ENCODE results near the gene CD1E.
"Not testable (repeated sequence)": the region's sequence is repeated elsewhere in the genome, so short reads cannot be mapped to it uniquely, and the experiment has no call there.

The CD1E gene

GRCh38 chr1:158366783-158367182 lies 13.1 kb downstream of the CD1E start:
- DNase-seq: no peak

DNA sequence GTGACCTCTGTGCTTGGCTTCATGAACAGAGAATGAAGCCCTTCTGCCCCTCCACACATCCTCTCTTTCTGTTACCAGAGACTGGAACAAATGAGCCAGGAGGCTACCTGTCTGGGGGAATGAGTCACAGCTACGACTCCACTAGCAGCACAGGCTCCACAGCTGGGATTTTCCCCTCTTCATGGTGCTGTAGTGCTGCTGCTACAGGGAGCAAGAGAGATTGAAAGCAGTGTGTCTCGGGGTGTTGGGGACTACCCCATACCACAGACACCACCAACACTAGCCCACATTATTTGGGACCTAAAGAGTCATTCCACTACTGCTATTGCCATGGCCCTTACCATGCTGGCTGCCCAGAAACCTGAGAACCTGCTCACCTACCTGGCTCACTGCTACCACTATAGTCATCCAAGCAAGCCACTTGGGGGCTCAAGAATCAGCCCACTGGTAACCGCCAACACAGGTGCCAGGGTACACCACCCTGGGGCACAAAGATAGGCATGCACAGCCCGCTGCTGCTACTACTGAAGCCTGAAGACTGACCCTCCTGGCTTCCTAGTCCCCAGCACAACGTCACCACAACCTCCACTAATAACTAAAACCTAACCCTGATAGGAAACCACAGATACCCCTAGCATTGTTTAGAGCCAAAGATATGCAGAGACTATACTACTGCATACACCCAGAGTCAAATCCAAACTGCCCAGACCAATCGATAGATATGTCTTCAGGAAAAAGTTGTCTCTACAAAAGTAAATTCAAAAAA lies 17.7 kb downstream of the CD1E start:
- no peak for DNase-seq

DNA sequence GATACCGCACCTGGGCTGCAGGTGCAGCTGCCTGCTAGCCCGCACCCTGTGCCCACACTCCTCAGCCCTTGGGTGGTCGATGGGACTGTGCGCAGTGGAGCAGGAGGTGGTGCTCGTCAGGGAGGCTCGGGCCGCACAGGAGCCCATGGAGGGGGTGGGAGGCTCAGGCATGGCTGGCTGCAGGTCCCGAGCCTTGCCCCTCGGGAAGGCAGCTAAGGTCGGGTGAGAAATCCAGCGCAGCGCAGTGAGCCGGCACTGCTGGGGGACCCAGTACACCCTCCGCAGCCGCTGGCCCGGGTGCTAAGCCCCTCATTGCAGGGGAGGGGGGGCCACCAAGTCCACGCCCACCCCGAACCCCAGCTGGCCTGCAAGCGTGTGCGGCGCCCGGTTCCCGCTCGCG lies 20.4 kb downstream of the CD1E start:
- not testable (repeated sequence) for DNase-seq

- DNase-seq: no peak
These were observed 21.2 kb downstream of the CD1E start for GRCh38 chr1:158374860-158375259.

GRCh38 chr1:158390331-158390730 lies 36.6 kb downstream of the CD1E start:
- no peak for DNase-seq

- no peak for DNase-seq
These were observed 37.4 kb downstream of the CD1E start for GRCh38 chr1:158391099-158391498.

DNA sequence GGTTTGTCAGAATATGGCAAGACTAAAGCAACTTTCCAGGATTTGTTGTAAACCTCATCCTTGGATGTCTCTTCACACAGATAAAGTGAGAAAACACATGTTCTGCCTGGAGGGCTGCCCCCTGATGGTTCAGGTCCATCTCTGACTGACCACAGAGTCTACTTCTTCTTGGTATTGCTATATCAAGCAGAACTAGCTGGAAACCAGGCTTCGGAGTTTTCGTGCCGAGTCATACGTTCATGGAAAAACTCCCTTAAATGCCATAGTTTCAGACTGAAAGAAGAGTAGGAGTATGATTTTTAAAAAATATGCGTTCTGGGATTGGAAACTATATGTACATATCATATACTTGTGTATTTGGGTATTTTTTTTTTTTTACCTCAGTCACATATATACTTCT lies 39.8 kb downstream of the CD1E start:
- DNase-seq: no peak

DNA sequence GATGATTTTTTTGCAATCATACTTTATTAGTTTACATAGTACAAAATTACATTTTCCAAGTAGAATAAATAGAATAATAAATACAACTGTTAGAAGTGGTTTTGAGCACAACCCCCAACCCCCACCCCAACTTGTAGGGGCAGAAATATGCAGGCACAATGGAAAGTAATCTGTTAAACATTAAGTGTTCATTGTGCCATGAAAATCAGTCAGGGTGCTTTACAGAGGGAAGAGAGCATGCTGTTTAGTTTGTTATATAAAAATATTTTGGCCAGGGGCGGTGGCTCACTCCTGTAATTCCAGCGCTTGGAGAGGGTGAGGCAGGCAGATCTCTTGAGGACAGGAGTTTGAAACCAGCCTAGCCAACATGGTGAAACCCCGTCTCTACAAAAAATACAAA lies 43.0 kb downstream of the CD1E start:
- DNase-seq: no peak

DNA sequence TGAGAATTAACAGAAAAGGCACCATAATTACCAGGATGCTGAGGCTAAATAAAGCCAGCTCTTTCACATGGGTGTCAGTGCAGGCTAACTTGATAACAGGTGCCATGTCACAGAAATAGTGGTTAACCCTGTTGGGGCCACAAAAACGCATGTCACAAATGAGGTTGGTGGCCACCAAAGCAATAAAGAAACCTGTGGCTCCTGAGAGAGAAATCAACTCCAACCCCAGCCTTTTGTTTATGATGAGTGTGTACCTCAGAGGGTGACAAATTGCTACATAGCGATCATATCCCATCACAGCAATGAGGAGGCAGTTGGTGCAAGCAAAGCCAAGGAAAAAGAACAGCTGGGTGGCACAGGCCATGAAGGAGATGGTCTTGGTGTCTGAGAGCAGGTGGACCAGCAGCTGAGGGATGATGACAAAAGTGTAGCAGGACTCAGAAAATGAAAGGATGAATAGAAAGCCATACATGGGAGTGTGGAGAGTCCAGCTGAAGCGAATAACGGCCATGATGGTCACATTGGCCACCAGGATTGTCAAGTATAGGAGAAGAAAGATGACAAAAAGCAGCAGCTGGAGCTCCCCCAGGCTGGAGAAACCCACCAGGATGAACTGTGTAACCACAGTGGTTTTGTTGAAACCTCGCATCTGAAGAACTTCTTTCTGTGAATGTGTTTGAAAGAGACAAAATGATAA lies 45.3 kb downstream of the CD1E start, which contains the start of gene OR10T2:
OR10T2 (minus strand) TSS at position 649 of the 697 bp plus-strand sequence; CDS start at position 649, 0 bp downstream.
- DNase-seq: no peak

DNA sequence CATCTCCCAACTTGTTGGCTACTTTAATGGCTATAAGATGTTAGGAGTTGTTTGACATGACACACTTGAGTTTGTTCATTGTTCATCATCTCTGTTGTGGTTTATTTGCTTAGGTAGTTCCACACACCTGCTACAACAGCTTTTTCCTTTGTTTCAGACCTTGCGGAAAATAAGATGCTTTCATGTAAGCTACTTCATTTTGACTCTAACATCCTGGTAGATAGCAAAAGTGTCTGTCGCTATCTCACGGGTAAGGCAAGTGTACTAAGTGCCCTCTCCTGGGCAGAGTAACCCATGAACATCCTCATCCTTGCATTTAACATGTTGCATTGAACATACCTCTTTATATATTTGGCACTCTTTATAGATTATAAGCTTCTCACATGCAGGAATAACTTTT lies 47.2 kb downstream of the CD1E start:
- DNase-seq: no peak

GRCh38 chr1:158407092-158407491 lies 53.4 kb downstream of the CD1E start:
- no peak for DNase-seq

Data from NCI-H2081 (cell line).